Upper lobe of left lung (tissue), 6 donors: ENCODE measurements around the gene DHX29. TPM values are rescaled to one million over a fixed set of nuclear protein-coding genes. Genes with fewer than 3 reads are reported as not detected.

Source experiments
- ATAC-seq, 2 donors: fragments of 200-7000 bp; cut with Tn5 transposase; one replicate each; pipeline ENCODE4 v1.9.1; 2022; ENCODE audit warnings: mild to moderate bottlenecking in 2 of 2, moderate library complexity in 2 of 2; ENCODE audit not compliant: low FRiP score in 2 of 2
- DNase-seq, 2 donors: peaks; one replicate each; pipeline ENCODE4 v3.0.0-alpha.2; 2019 to 2020
- H3K27ac ChIP-seq, 4 donors: fragments of 200-600 bp; sonication (generic); one replicate each; pipeline ENCODE4 v1.5.1; 2016 to 2019
- H3K27me3 ChIP-seq, 4 donors: fragments of 200-600 bp; sonication (generic); one replicate each; pipeline ENCODE4 v1.5.1; 2017 to 2019
- H3K36me3 ChIP-seq, 4 donors: fragments of 200-600 bp; sonication (generic); one replicate each; pipeline ENCODE4 v1.5.1; 2016 to 2019
- H3K4me1 ChIP-seq, 4 donors: fragments of 200-600 bp; sonication (generic); one replicate each; pipeline ENCODE4 v1.5.1; 2018 to 2019
- H3K4me3 ChIP-seq, 4 donors: fragments of 200-600 bp; sonication (generic); one replicate each; pipeline ENCODE4 v1.5.1; 2017 to 2019; ENCODE audit warnings: mild to moderate bottlenecking in 2 of 4, moderate library complexity in 1 of 4
- H3K9me3 ChIP-seq, 4 donors: fragments of 200-600 bp; sonication (generic); one replicate each; pipeline ENCODE4 v1.5.1; 2018 to 2019
- EP300 ChIP-seq, 4 donors: sonication (generic); formaldehyde crosslinking; IDR thresholded peaks; one replicate each; pipeline ENCODE4 v1.5.1; 2017; ENCODE audit warnings: antibody characterized with exemption in 4 of 4, control low read depth in 2 of 4
- POLR2A ChIP-seq, 4 donors: fragments of 450-650 bp; IDR thresholded peaks; one replicate each; pipeline ENCODE4 v1.5.1; 2016 to 2017; ENCODE audit warnings: antibody characterized with exemption in 4 of 4, mild to moderate bottlenecking in 2 of 4
- POLR2AphosphoS5 ChIP-seq, 2 donors: sonication (generic); formaldehyde crosslinking; IDR thresholded peaks; one replicate each; pipeline ENCODE4 v1.5.1; 2017; ENCODE audit warnings: antibody characterized with exemption in 2 of 2
- WGBS, 2 donors: methylation state at CpG; one replicate each; pipeline ENCODE4 v1.1.5; 2017 to 2018; 5-methylcytosine and 5-hydroxymethylcytosine counted together
- total RNA-seq, 6 donors: library from RNA; depleted of rRNA in 4 of 6; stranded (reverse); fragments of >200 nt in 4 of 6; gene quantifications; one replicate each; pipeline versions ENCODE4 v1.1.0 to v1.2.1, GENCODE V29; 2016 to 2021
- TF ChIP-seq, protein P1 (sequence below), 6 experiments: fragments of 450-650 bp in 4 of 6; fragments of 200-600 bp in 2 of 6; sonication (generic) in 2 of 6; IDR thresholded peaks; one replicate each; pipeline ENCODE4 v1.5.1; 2016 to 2019; ENCODE audit warnings: antibody characterized with exemption in 6 of 6
- donor health status: DM: no; HTN: no; CAD: no; lungs with moderate emphysema.
- donor health status: DM: no; HTN: yes; CAD: no; lungs with severe emphysema.

Gene DHX29
- 10 to 100 TPM; 19.5 to 36.7 (median 24.1) TPM for total RNA-seq

GRCh38 chr5:55307383-55308253 lies at the start of gene DHX29, which contains the start of gene MTREX:
DHX29 (minus strand) TSS chr5:55307694; CDS start chr5:55307573, 121 bp downstream.
MTREX (plus strand) TSS chr5:55307989; CDS start chr5:55308014, 25 bp downstream.
- Histone ChIP-seq H3K27me3 (no peaks in the 10 kb centered on the region), H3K27ac (peak within 1 kb of the TSS; percentile 89 to 96 (median 94)), H3K4me3 (peak within 1 kb of the TSS; percentile 62 to 80 (median 70)), H3K4me1 (peaks cover 48 to 69% (median 57%) of the 10 kb centered on the region in 4 donors), H3K36me3 (no peaks in the 10 kb centered on the region), H3K9me3 (no peaks in the 10 kb centered on the region)
- peak; percentile 97 to 99 for ATAC-seq
- WGBS, 2 donors: 0% methylated on average over 36 to 45 of the region's 62 CpGs
- TF ChIP-seq POLR2AphosphoS5 (IDR thresholded peaks at IDR 0.05) (peak; percentile 55 to 89), POLR2A (IDR thresholded peaks at IDR 0.05) (peak in 3 of 4 donors; percentile 57 to 84 (median 63)), EP300 (IDR thresholded peaks at IDR 0.05) (peak in 1 of 4 donors; percentile 64)
- TF ChIP-seq, protein P1, sequence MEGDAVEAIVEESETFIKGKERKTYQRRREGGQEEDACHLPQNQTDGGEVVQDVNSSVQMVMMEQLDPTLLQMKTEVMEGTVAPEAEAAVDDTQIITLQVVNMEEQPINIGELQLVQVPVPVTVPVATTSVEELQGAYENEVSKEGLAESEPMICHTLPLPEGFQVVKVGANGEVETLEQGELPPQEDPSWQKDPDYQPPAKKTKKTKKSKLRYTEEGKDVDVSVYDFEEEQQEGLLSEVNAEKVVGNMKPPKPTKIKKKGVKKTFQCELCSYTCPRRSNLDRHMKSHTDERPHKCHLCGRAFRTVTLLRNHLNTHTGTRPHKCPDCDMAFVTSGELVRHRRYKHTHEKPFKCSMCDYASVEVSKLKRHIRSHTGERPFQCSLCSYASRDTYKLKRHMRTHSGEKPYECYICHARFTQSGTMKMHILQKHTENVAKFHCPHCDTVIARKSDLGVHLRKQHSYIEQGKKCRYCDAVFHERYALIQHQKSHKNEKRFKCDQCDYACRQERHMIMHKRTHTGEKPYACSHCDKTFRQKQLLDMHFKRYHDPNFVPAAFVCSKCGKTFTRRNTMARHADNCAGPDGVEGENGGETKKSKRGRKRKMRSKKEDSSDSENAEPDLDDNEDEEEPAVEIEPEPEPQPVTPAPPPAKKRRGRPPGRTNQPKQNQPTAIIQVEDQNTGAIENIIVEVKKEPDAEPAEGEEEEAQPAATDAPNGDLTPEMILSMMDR (IDR thresholded peaks at IDR 0.05): peak in 2 of 6 experiments; percentile 7 to 12
- DNase-seq: peak; percentile 93 to 97

DNA sequence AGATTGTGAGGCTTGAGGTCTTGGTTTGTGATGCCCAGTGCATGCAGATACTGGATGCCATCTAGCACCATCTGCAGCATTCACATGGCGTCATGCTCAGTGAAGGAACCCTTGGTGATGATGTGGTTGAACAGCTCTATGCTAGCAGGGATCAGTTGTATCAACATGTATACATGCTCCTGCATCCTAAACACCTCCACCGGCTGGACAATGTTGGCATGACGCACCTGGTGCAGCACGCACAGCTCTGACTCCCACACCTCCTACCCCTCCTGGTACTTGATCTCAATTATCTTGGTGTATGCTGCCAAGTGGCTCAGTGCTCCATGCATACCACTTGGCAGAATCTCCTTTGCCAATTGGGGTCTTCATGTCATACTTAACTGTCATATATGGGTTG lies 49.4 kb upstream of the DHX29 start:
- Histone ChIP-seq H3K27ac (no peak overlapping the region), H3K36me3 (peaks cover 11 to 80% (median 53%) of the 10 kb centered on the region in 4 donors), H3K9me3 (no peaks in the 10 kb centered on the region), H3K4me1 (no peaks in the 10 kb centered on the region), H3K4me3 (no peak overlapping the region), H3K27me3 (no peaks in the 10 kb centered on the region)
- no peak for DNase-seq
- WGBS, 2 donors: 93 to 98% methylated on average over 3 to 4 of the region's 4 CpGs
- no peak for ATAC-seq
- TF ChIP-seq POLR2AphosphoS5 (IDR thresholded peaks at IDR 0.05): no peak
- TF ChIP-seq, protein P1 (IDR thresholded peaks at IDR 0.05): no peak
- TF ChIP-seq EP300 (IDR thresholded peaks at IDR 0.05): no peak
- TF ChIP-seq POLR2A (IDR thresholded peaks at IDR 0.05): no peak

- peaks cover 32 to 94% (median 59%) of the 10 kb centered on the region in 4 donors for H3K36me3 ChIP-seq
- H3K9me3 ChIP-seq: no peaks in the 10 kb centered on the region
- DNase-seq (no peak), ATAC-seq (no peak)
- no peaks in the 10 kb centered on the region for H3K27me3 ChIP-seq
- no peaks in the 10 kb centered on the region for H3K4me1 ChIP-seq
- no peak overlapping the region for H3K27ac ChIP-seq
- 91 to 100% methylated on average over 1 of the region's 1 CpG for WGBS, 2 donors
- no peak overlapping the region for H3K4me3 ChIP-seq
- TF ChIP-seq POLR2A (IDR thresholded peaks at IDR 0.05): no peak
Measured at GRCh38 chr5:55350754-55351153, 43.3 kb upstream of the DHX29 start.

- DNase-seq: no peak
- WGBS, 2 donors: 89 to 100% methylated on average over 3 of the region's 3 CpGs
- Histone ChIP-seq H3K9me3 (no peaks in the 10 kb centered on the region), H3K36me3 (peaks cover 21 to 84% (median 43%) of the 10 kb centered on the region in 4 donors), H3K27ac (no peak overlapping the region), H3K4me3 (no peak overlapping the region), H3K4me1 (no peaks in the 10 kb centered on the region), H3K27me3 (no peaks in the 10 kb centered on the region)
- TF ChIP-seq POLR2AphosphoS5 (IDR thresholded peaks at IDR 0.05) (no peak), POLR2A (IDR thresholded peaks at IDR 0.05) (no peak)
- no peak for ATAC-seq
Measured at GRCh38 chr5:55347786-55348185, 40.3 kb upstream of the DHX29 start.

GRCh38 chr5:55345327-55345726 lies 37.8 kb upstream of the DHX29 start:
- no peak overlapping the region for H3K4me3 ChIP-seq
- H3K9me3 ChIP-seq: no peaks in the 10 kb centered on the region
- H3K27me3 ChIP-seq: no peaks in the 10 kb centered on the region
- ATAC-seq (no peak), DNase-seq (no peak)
- H3K36me3 ChIP-seq: peaks cover 21 to 81% (median 44%) of the 10 kb centered on the region in 4 donors
- 84 to 91% methylated on average over 4 of the region's 4 CpGs for WGBS, 2 donors
- TF ChIP-seq EP300 (IDR thresholded peaks at IDR 0.05) (no peak), POLR2A (IDR thresholded peaks at IDR 0.05) (no peak), POLR2AphosphoS5 (IDR thresholded peaks at IDR 0.05) (no peak)
- TF ChIP-seq, protein P1 (IDR thresholded peaks at IDR 0.05): no peak
- H3K4me1 ChIP-seq: no peaks in the 10 kb centered on the region
- H3K27ac ChIP-seq: no peak overlapping the region
